Measurements from ENCODE around the gene UBXN6.

Gene UBXN6

GRCh38 chr19:4467835-4468234 is 10.2 kb upstream of the UBXN6 start:
- Histone ChIP-seq H3K27me3 (ENCODE audit: control insufficient read depth, insufficient read depth, low read length) (no peaks in the 10 kb centered on the region), H3K36me3 (ENCODE audit: control insufficient read depth, insufficient read depth, low read length) (no peaks in the 10 kb centered on the region), H3K4me1 (ENCODE audit: control insufficient read depth, insufficient read depth, low read length) (no peaks in the 10 kb centered on the region), H3K9ac (ENCODE audit: low read length) (no peak overlapping the region), H3K4me3 (ENCODE audit: low read length) (no peak overlapping the region), H3K27ac (ENCODE audit: low read depth, low read length) (no peak overlapping the region)

DNA sequence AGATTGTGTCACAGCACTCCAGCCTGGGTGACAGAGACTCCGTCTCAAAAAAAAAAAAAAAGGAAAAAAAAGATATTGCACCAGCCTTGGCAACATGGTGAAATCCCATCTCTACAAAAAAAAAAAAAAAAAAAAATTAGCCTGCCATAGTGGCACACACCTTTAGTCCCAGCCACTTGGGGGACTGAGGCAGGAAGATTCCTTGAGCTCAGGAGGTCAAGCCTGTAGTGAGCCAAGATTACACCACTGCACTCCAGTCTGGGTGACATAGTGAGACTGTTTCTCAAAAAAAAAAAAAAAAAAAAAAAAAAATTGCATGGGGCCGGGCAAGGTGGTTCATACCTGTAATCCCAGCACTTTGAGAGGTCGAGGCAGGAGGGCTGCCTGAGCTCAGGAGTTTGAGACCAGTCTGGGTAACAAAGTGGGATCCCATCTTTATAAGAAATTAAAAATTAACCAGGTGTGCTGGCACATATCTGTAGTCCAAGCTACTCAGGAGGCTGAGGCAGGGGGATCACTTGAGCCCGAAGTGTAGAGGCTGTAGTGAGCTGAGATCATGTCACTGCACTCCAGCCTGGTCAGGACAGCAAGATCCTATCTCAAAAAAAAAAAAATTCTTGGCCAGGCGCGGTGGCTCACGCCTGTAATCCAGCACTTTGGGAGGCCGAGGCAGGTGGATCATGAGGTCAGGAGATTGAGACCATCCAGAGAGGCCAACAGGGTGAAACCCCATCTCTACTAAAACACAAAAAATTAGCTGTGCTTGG is 7.4 kb upstream of the UBXN6 start:
- Histone ChIP-seq H3K27ac (ENCODE audit: low read depth, low read length) (no peak overlapping the region), H3K36me3 (ENCODE audit: control insufficient read depth, insufficient read depth, low read length) (no peaks in the 10 kb centered on the region), H3K9ac (ENCODE audit: low read length) (no peak overlapping the region), H3K27me3 (ENCODE audit: control insufficient read depth, insufficient read depth, low read length) (no peaks in the 10 kb centered on the region), H3K4me3 (ENCODE audit: low read length) (no peak overlapping the region), H3K4me1 (ENCODE audit: control insufficient read depth, insufficient read depth, low read length) (no peaks in the 10 kb centered on the region)

- peak overlapping the region; percentile 82 for H3K27ac ChIP-seq (ENCODE audit: low read depth, low read length)
- H3K9ac ChIP-seq (ENCODE audit: low read length): peak overlapping the region; percentile 2
These were observed 546 bp downstream of the UBXN6 start for GRCh38 chr19:4456843-4457653.

GRCh38 chr19:4456476-4456842 is 1.1 kb downstream of the UBXN6 start:
- H3K27ac ChIP-seq (ENCODE audit: low read depth, low read length): peak overlapping the region; percentile 76
- peaks cover 11% of the 10 kb centered on the region for H3K4me1 ChIP-seq (ENCODE audit: control insufficient read depth, insufficient read depth, low read length)
- peak overlapping the region; percentile 2 for H3K9ac ChIP-seq (ENCODE audit: low read length)
- H3K27me3 ChIP-seq (ENCODE audit: control insufficient read depth, insufficient read depth, low read length): no peaks in the 10 kb centered on the region
- peak overlapping the region; percentile 83 for H3K4me3 ChIP-seq (ENCODE audit: low read length)
- H3K36me3 ChIP-seq (ENCODE audit: control insufficient read depth, insufficient read depth, low read length): peaks cover 15% of the 10 kb centered on the region

More at GRCh38 chr19:4456843-4457653, 546 bp downstream of the UBXN6 start:
- Histone ChIP-seq H3K27me3 (ENCODE audit: control insufficient read depth, insufficient read depth, low read length) (no peaks in the 10 kb centered on the region), H3K36me3 (ENCODE audit: control insufficient read depth, insufficient read depth, low read length) (peaks cover 15% of the 10 kb centered on the region), H3K4me3 (ENCODE audit: low read length) (peak overlapping the region; percentile 83), H3K4me1 (ENCODE audit: control insufficient read depth, insufficient read depth, low read length) (peaks cover 11% of the 10 kb centered on the region)

DNA sequence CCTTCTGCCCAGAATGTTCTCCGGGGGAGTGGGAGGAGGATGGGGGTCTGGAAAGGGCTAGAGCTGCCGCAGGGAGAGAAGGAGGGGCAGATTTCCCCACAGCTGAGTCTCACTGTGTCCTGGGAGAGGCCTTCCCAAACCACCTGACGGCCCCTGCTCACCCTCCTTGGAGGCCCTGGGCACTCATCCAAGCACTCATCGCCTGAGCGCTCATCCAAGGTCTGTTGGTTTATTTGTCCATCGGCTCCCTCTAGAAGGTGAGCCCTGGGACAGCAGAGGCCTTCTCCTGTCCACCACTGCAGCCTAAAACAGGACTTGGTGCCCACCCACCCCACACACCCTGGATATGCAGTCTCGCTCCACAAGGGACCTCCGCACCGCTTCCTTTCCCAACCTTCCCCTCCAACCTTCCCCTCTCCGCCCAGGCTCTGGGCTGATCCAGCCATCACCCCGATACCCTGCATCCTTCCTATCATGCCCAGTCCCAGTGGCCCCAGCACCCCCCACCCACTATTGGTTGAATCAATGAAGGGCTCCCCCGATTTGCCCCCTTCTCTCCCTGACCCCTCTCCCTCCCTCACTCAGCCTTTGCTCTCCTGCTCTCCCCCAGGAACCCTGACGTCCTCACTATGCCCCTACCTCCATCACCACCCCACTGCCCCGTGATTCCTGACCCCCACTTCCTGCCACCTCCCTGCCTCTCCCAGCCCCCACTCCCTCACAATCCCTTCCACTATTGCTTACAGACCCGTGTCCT is 1.7 kb downstream of the UBXN6 start:
- Histone ChIP-seq H3K9ac (ENCODE audit: low read length) (peak overlapping the region; percentile 1), H3K36me3 (ENCODE audit: control insufficient read depth, insufficient read depth, low read length) (peaks cover 15% of the 10 kb centered on the region), H3K27me3 (ENCODE audit: control insufficient read depth, insufficient read depth, low read length) (no peaks in the 10 kb centered on the region), H3K4me3 (ENCODE audit: low read length) (peak overlapping the region; percentile 83), H3K27ac (ENCODE audit: low read depth, low read length) (peak overlapping the region; percentile 76), H3K4me1 (ENCODE audit: control insufficient read depth, insufficient read depth, low read length) (peaks cover 11% of the 10 kb centered on the region)

- peak overlapping the region; percentile 29 for H3K4me3 ChIP-seq (ENCODE audit: low read length)
- H3K9ac ChIP-seq (ENCODE audit: low read length): no peak overlapping the region
- peaks cover 15% of the 10 kb centered on the region for H3K36me3 ChIP-seq (ENCODE audit: control insufficient read depth, insufficient read depth, low read length)
- H3K4me1 ChIP-seq (ENCODE audit: control insufficient read depth, insufficient read depth, low read length): peaks cover 11% of the 10 kb centered on the region
- peak overlapping the region; percentile 55 for H3K27ac ChIP-seq (ENCODE audit: low read depth, low read length)
- no peaks in the 10 kb centered on the region for H3K27me3 ChIP-seq (ENCODE audit: control insufficient read depth, insufficient read depth, low read length)
These were observed 2.6 kb downstream of the UBXN6 start for GRCh38 chr19:4454747-4455718.

GRCh38 chr19:4453232-4454179 is 4.1 kb downstream of the UBXN6 start:
- Histone ChIP-seq H3K9ac (ENCODE audit: low read length) (no peak overlapping the region), H3K27me3 (ENCODE audit: control insufficient read depth, insufficient read depth, low read length) (no peaks in the 10 kb centered on the region), H3K27ac (ENCODE audit: low read depth, low read length) (no peak overlapping the region), H3K4me3 (ENCODE audit: low read length) (no peak overlapping the region), H3K4me1 (ENCODE audit: control insufficient read depth, insufficient read depth, low read length) (peaks cover 11% of the 10 kb centered on the region), H3K36me3 (ENCODE audit: control insufficient read depth, insufficient read depth, low read length) (peaks cover 18% of the 10 kb centered on the region)

- Histone ChIP-seq H3K4me1 (ENCODE audit: control insufficient read depth, insufficient read depth, low read length) (peaks cover 11% of the 10 kb centered on the region), H3K27me3 (ENCODE audit: control insufficient read depth, insufficient read depth, low read length) (no peaks in the 10 kb centered on the region), H3K9ac (ENCODE audit: low read length) (no peak overlapping the region), H3K36me3 (ENCODE audit: control insufficient read depth, insufficient read depth, low read length) (peaks cover 26% of the 10 kb centered on the region), H3K27ac (ENCODE audit: low read depth, low read length) (no peak overlapping the region), H3K4me3 (ENCODE audit: low read length) (no peak overlapping the region)
These were observed 5.2 kb downstream of the UBXN6 start for GRCh38 chr19:4452230-4452990.

DNA sequence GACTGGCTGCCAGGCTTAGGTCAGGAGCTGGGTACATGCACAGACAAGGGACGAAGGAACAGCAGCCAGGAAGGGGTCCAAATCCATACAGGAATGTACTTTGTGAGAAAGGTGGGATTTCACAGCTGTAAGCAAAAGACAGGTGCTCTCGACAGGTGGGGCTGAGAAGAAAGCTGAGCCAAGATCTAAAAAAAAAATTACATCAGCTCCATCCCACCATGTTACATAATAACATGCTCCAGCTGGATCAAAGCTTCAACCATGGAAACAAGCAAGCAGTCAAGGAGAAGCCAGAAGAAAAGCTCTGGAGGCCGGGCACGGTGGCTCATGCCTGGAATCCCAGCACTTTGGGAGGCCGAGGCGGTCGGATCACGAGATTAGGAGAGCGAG is 8.0 kb downstream of the UBXN6 start:
- no peaks in the 10 kb centered on the region for H3K4me1 ChIP-seq (ENCODE audit: control insufficient read depth, insufficient read depth, low read length)
- no peak overlapping the region for H3K4me3 ChIP-seq (ENCODE audit: low read length)
- H3K36me3 ChIP-seq (ENCODE audit: control insufficient read depth, insufficient read depth, low read length): peaks cover 42% of the 10 kb centered on the region
- H3K27me3 ChIP-seq (ENCODE audit: control insufficient read depth, insufficient read depth, low read length): no peaks in the 10 kb centered on the region
- no peak overlapping the region for H3K27ac ChIP-seq (ENCODE audit: low read depth, low read length)
- no peak overlapping the region for H3K9ac ChIP-seq (ENCODE audit: low read length)

- Histone ChIP-seq H3K4me1 (ENCODE audit: control insufficient read depth, insufficient read depth, low read length) (no peaks in the 10 kb centered on the region), H3K27me3 (ENCODE audit: control insufficient read depth, insufficient read depth, low read length) (no peaks in the 10 kb centered on the region), H3K36me3 (ENCODE audit: control insufficient read depth, insufficient read depth, low read length) (peaks cover 37% of the 10 kb centered on the region), H3K9ac (ENCODE audit: low read length) (no peak overlapping the region), H3K27ac (ENCODE audit: low read depth, low read length) (peak overlapping the region; percentile 56), H3K4me3 (ENCODE audit: low read length) (no peak overlapping the region)
These were observed 8.5 kb downstream of the UBXN6 start for GRCh38 chr19:4449022-4449638.

All from rectal smooth muscle tissue (tissue), 1 donor.